Memory B cell (primary cell): Measurements from ENCODE around the gene LRRC23.
"Not testable (repeated sequence)": the region's sequence is repeated elsewhere in the genome, so short reads cannot be mapped to it uniquely, and the experiment has no call there.

ENCODE experiments used
- ATAC-seq: fragments of 150-1000 bp; cut with Tn5 transposase; 2 replicates; pipeline ENCODE4 v1.10.0; 2021; ENCODE audit warnings: low read depth, mild to moderate bottlenecking, moderate library complexity
- DNase-seq, 2 donors: peaks; one replicate each; pipeline ENCODE4 v3.0.0; 2022; ENCODE audit warnings: low spot score in 2 of 2
- H3K27ac Mint-ChIP-seq: one replicate; pipeline ENCODE4 v1.8.0; 2022; ENCODE audit warnings: mild to moderate bottlenecking, moderate library complexity, mixed read lengths
- H3K27me3 Mint-ChIP-seq: one replicate; pipeline ENCODE4 v1.8.0; 2022; ENCODE audit warnings: mixed read lengths
- H3K36me3 Mint-ChIP-seq: one replicate; pipeline ENCODE4 v1.8.0; 2022; ENCODE audit warnings: mild to moderate bottlenecking, mixed read lengths
- H3K4me1 Mint-ChIP-seq: one replicate; pipeline ENCODE4 v1.8.0; 2022; ENCODE audit warnings: mixed read lengths
- H3K4me3 Mint-ChIP-seq: one replicate; pipeline ENCODE4 v1.8.0; 2022; ENCODE audit warnings: mild to moderate bottlenecking, moderate library complexity, mixed read lengths
- H3K9me3 Mint-ChIP-seq: one replicate; pipeline ENCODE4 v1.8.0; 2022; ENCODE audit warnings: mixed read lengths

Gene LRRC23

DNA sequence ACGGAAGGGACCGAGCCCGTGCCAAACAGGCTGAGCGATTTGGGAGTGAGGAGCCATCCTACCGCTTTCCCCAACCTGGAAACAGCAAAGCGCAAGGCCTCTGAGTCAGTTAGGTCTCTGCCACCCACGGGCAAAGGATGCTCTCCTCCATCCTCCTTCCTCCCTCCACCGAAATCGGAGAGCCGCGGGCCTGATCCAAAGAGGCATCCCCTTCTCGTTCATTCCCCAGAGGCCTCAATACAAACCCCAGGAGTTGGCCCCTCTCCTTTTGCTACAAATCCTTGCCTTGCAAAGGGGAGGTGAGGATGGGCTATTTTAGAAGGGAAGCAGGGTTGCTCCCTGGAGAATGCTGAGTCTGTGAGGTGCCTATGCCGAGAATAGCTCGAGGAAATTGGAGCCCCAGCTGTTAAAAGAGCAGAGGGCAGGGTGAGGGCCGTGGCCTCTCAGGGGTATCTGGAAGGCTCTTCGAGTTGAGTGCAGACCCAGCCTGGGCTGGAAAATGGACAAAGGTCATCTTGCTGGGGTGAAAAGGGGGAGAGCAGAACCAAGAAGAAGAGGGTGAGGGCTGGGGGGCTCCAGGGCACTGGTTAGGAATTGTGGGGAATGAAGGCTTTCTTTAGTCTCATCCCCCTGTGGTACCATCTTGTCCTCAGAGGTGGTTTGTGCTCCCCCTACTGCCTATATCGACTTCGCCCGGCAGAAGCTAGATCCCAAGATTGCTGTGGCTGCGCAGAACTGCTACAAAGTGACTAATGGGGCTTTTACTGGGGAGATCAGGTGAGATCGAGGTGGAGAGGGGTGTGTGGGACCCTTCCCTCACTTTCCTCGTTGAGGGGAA lies 36.2 kb upstream of the LRRC23 start:
- no peak for DNase-seq
- Mint-ChIP-seq H3K4me1 (peaks cover 41% of the 10 kb centered on the region), H3K27me3 (no peaks in the 10 kb centered on the region), H3K36me3 (peaks cover 10% of the 10 kb centered on the region), H3K27ac (peak overlapping the region; percentile 72), H3K4me3 (peak overlapping the region; percentile 88), H3K9me3 (no peaks in the 10 kb centered on the region)
- no peak for ATAC-seq

- peak; percentile 19 for ATAC-seq
- Mint-ChIP-seq H3K27me3 (no peaks in the 10 kb centered on the region), H3K9me3 (no peaks in the 10 kb centered on the region), H3K36me3 (peaks cover 7% of the 10 kb centered on the region), H3K4me3 (peak overlapping the region; percentile 88), H3K27ac (peak overlapping the region; percentile 72), H3K4me1 (peaks cover 46% of the 10 kb centered on the region)
- DNase-seq, result peak; percentile 88 to 90
These were observed 35.3 kb upstream of the LRRC23 start for GRCh38 chr12:6869049-6870021.

DNA sequence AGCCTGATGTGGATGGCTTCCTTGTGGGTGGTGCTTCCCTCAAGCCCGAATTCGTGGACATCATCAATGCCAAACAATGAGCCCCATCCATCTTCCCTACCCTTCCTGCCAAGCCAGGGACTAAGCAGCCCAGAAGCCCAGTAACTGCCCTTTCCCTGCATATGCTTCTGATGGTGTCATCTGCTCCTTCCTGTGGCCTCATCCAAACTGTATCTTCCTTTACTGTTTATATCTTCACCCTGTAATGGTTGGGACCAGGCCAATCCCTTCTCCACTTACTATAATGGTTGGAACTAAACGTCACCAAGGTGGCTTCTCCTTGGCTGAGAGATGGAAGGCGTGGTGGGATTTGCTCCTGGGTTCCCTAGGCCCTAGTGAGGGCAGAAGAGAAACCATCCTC lies 34.3 kb upstream of the LRRC23 start:
- not testable (repeated sequence) for H3K36me3 Mint-ChIP-seq, H3K27me3 Mint-ChIP-seq, ATAC-seq, H3K9me3 Mint-ChIP-seq, H3K4me3 Mint-ChIP-seq, H3K27ac Mint-ChIP-seq, DNase-seq
- H3K4me1 Mint-ChIP-seq, result peaks cover 46% of the 10 kb centered on the region

GRCh38 chr12:6871052-6871957 lies 33.3 kb upstream of the LRRC23 start:
- H3K36me3 Mint-ChIP-seq, result peaks cover 8% of the 10 kb centered on the region

GRCh38 chr12:6872073-6873048 lies 32.3 kb upstream of the LRRC23 start:
- H3K4me3 Mint-ChIP-seq, result peak overlapping the region; percentile 89
- ATAC-seq, result peak; percentile 38
- DNase-seq, result peak; percentile 85 to 93
- no peaks in the 10 kb centered on the region for H3K27me3 Mint-ChIP-seq
- H3K36me3 Mint-ChIP-seq, result peaks cover 8% of the 10 kb centered on the region
- H3K27ac Mint-ChIP-seq, result peak overlapping the region; percentile 90
- H3K4me1 Mint-ChIP-seq, result peaks cover 42% of the 10 kb centered on the region
- no peaks in the 10 kb centered on the region for H3K9me3 Mint-ChIP-seq

More at GRCh38 chr12:6871052-6871957, 33.3 kb upstream of the LRRC23 start:
- no peak for ATAC-seq
- Mint-ChIP-seq H3K27ac (no peak overlapping the region), H3K27me3 (no peaks in the 10 kb centered on the region), H3K9me3 (no peaks in the 10 kb centered on the region), H3K4me1 (peaks cover 46% of the 10 kb centered on the region), H3K4me3 (peak overlapping the region; percentile 89)
- DNase-seq, result no peak

GRCh38 chr12:6873094-6874014 lies 31.3 kb upstream of the LRRC23 start, which contains the start of gene SPSB2:
Gene SPSB2, minus strand, starts transcription at chr12:6873303. Its CDS starts 402 bp downstream, at chr12:6872901.
- H3K36me3 Mint-ChIP-seq, result peaks cover 8% of the 10 kb centered on the region
- no peaks in the 10 kb centered on the region for H3K27me3 Mint-ChIP-seq

GRCh38 chr12:6874015-6874368 lies 30.6 kb upstream of the LRRC23 start:
- not testable (repeated sequence) for H3K27me3 Mint-ChIP-seq, H3K36me3 Mint-ChIP-seq
- peaks cover 32% of the 10 kb centered on the region for H3K4me1 Mint-ChIP-seq

More at GRCh38 chr12:6873094-6874014, 31.3 kb upstream of the LRRC23 start, which contains the start of gene SPSB2:
- Mint-ChIP-seq H3K4me3 (peak within 1 kb of the TSS; percentile 89), H3K27ac (peak within 1 kb of the TSS; percentile 90), H3K4me1 (peaks cover 38% of the 10 kb centered on the region), H3K9me3 (no peaks in the 10 kb centered on the region)
- peak; percentile 88 for ATAC-seq
- peak; percentile 99 for DNase-seq

GRCh38 chr12:6879824-6880223 lies 24.8 kb upstream of the LRRC23 start:
- not testable (repeated sequence) for DNase-seq, H3K9me3 Mint-ChIP-seq, H3K4me1 Mint-ChIP-seq, H3K27ac Mint-ChIP-seq, H3K36me3 Mint-ChIP-seq, ATAC-seq, H3K4me3 Mint-ChIP-seq, H3K27me3 Mint-ChIP-seq

More at GRCh38 chr12:6874015-6874368, 30.6 kb upstream of the LRRC23 start:
- not testable (repeated sequence) for H3K9me3 Mint-ChIP-seq, ATAC-seq, DNase-seq
- Mint-ChIP-seq H3K27ac (peak overlapping the region; percentile 90), H3K4me3 (peak overlapping the region; percentile 89)

- no peak for DNase-seq
- H3K4me3 Mint-ChIP-seq, result no peak overlapping the region
- H3K36me3 Mint-ChIP-seq, result peaks cover 4% of the 10 kb centered on the region
- no peaks in the 10 kb centered on the region for H3K9me3 Mint-ChIP-seq
- H3K4me1 Mint-ChIP-seq, result no peaks in the 10 kb centered on the region
- ATAC-seq, result no peak
- no peak overlapping the region for H3K27ac Mint-ChIP-seq
- no peaks in the 10 kb centered on the region for H3K27me3 Mint-ChIP-seq
These were observed 21.4 kb upstream of the LRRC23 start for GRCh38 chr12:6883252-6883651.

GRCh38 chr12:6883683-6884082 lies 20.9 kb upstream of the LRRC23 start:
- H3K27ac Mint-ChIP-seq, result no peak overlapping the region
- peaks cover 4% of the 10 kb centered on the region for H3K36me3 Mint-ChIP-seq
- no peaks in the 10 kb centered on the region for H3K9me3 Mint-ChIP-seq
- ATAC-seq (no peak), DNase-seq (no peak)
- no peaks in the 10 kb centered on the region for H3K27me3 Mint-ChIP-seq
- H3K4me3 Mint-ChIP-seq, result no peak overlapping the region
- H3K4me1 Mint-ChIP-seq, result no peaks in the 10 kb centered on the region

DNA sequence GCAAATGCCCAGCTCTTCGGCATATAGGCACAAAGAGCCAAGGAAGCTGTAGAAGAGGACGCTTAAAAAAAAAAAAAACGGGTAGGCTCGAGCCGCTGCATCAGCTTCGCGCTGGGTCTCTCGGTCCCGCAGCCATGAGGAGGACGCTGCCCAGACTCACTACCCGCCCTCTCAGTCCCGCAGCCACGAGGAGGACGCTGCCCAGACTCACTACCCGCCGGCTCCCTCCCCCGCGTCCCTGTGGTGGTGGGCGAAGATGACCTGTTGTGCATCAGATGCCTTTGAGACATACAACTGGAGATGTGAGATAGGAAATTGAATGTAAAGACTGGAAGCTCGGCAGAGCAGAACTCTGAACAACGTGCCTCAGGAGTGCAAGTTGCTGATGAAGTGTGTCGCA lies 20.1 kb upstream of the LRRC23 start:
- Mint-ChIP-seq H3K36me3 (peaks cover 4% of the 10 kb centered on the region), H3K27me3 (no peaks in the 10 kb centered on the region), H3K4me3 (no peak overlapping the region), H3K27ac (no peak overlapping the region), H3K4me1 (no peaks in the 10 kb centered on the region), H3K9me3 (no peaks in the 10 kb centered on the region)
- DNase-seq (no peak), ATAC-seq (no peak)
